H1 (cell line): ENCODE measurements around the gene C2CD4D. TPM values are rescaled to one million over a fixed set of nuclear protein-coding genes. Genes with fewer than 3 reads are reported as not detected.

Experiments used
- ASH2L ChIP-seq: fragments of 200-600, 300-600 bp; sonication (generic); IDR thresholded peaks from one replicate; pipeline ENCODE4 v1.7.1; 2017; ENCODE audit warnings: low read length
- EGR1 ChIP-seq: IDR thresholded peaks from 2 replicates; pipeline ENCODE4 v1.6.1; 2011; ENCODE audit warnings: low read depth, low read length, borderline replicate concordance
- EP300 ChIP-seq, 2 experiments: IDR thresholded peaks; 1 replicate in 1 of 2; 2 replicates in 1 of 2; pipeline ENCODE4 v1.6.1; 2011 to 2012; ENCODE audit warnings: low read depth in 2 of 2, low read length in 2 of 2, mild to moderate bottlenecking in 2 of 2, borderline replicate concordance in 1 of 2, inconsistent platforms in 1 of 2, moderate library complexity in 1 of 2
- KDM5A ChIP-seq: fragments of 200-600 bp; IDR thresholded peaks from 2 replicates; pipeline ENCODE4 v1.7.1; 2012; ENCODE audit warnings: mild to moderate bottlenecking, low read length, inconsistent platforms, mixed read lengths
- RNF2 ChIP-seq: fragments of 200-900, 300-1000 bp; sonication (generic); IDR thresholded peaks from 2 replicates; pipeline ENCODE4 v1.7.1; 2016; ENCODE audit warnings: borderline replicate concordance, low read depth, mild to moderate bottlenecking, antibody characterized with exemption, low read length; ENCODE audit not compliant: poor library complexity, severe bottlenecking; ENCODE audit errors: missing control alignments
- polyA plus RNA-seq, 7 experiments: library from polyadenylated mRNA; depleted of rRNA in 3 of 7; stranded (reverse) in 5 of 7; unstranded in 2 of 7; fragments of >200 nt in 5 of 7; fragments of 200-250 nt in 2 of 7; gene quantifications; 1 replicate in 5 of 7; 2 replicates in 1 of 7; 4 replicates in 1 of 7; pipeline versions ENCODE4 v1.2.1 to v1.2.3, GENCODE V29; 2011 to 2013; ENCODE audit warnings: missing spikeins in 2 of 7, mixed read lengths in 2 of 7
- total RNA-seq: library from RNA; stranded (reverse); fragmentation: NEBNext Ultra II Directional; extraction: Animal tissue kit (Norgen Biotek cat#: 25700); gene quantifications from 2 replicates; pipeline ENCODE4 v1.2.1, GENCODE V29; 2021

The C2CD4D gene
- total and polyA plus RNA-seq, 2 of the 8 experiments (the other 6 are each of a cell fraction or from before 2014, with no cell fraction given) = 0.41 to 0.71 TPM

DNA sequence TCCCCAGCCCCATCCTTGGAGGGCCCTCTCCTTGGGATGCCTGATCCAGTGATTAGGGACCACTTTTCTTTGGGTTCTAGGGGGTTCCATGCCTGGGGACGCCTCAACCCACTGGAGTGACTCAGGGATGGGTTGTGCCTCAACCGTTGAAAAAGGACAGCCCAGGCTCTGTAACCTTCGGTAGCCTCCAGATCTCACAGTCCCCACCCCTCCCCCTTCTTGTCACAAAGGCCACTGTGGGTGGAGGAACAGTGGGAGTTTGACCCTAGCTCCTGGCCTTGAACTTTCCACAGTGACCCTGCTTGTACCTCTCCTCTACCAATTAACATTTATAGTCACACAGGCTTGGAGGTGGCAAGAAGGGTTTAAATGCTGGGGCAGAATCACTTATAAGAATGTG, 5.4 kb downstream of the C2CD4D start (continued):
- TF ChIP-seq ASH2L (no peak), RNF2 (no peak), KDM5A (no peak), EGR1 (no peak), EP300 (IDR thresholded peaks at IDR 0.05; ENCODE audit: borderline replicate concordance in 1 of 2, low read depth in 2 of 2, low read length in 2 of 2) (no peak)
